HepG2 (cell line): Measurements from ENCODE around the gene CRISPLD2. TPM values are rescaled to one million over a fixed set of nuclear protein-coding genes. Genes with fewer than 3 reads are reported as not detected.

ENCODE experiments used
- FOXC1 ChIP-seq: sonication (generic); formaldehyde crosslinking; IDR thresholded peaks from 2 replicates; pipeline ENCODE4 v1.8.0; 2022; ENCODE audit warnings: mild to moderate bottlenecking, missing genetic modification reagents, borderline replicate concordance
- HCFC1 ChIP-seq: fragments of 150-350 bp; IDR thresholded peaks from 2 replicates; pipeline ENCODE4 v1.6.1; 2014; ENCODE audit warnings: low read depth, low read length
- MAFK ChIP-seq, 2 experiments: IDR thresholded peaks in 1 of 2; conservative IDR thresholded peaks in 1 of 2; 2 replicates each; pipeline ENCODE4 v1.6.1; 2011; ENCODE audit warnings: improper control_type of control experiment in 2 of 2, low read length in 2 of 2
- MYC ChIP-seq: sonication (generic); formaldehyde crosslinking; IDR thresholded peaks from 2 replicates; pipeline ENCODE4 v1.9.0; 2021; ENCODE audit warnings: missing genetic modification reagents, borderline replicate concordance
- NFE2L2 ChIP-seq: fragments of 150-350 bp; IDR thresholded peaks from 2 replicates; pipeline ENCODE4 v1.6.1; 2014; ENCODE audit warnings: low read length
- RNF219 ChIP-seq: sonication (generic); formaldehyde crosslinking; IDR thresholded peaks from 2 replicates; pipeline ENCODE4 v1.5.0; 2020; ENCODE audit warnings: mild to moderate bottlenecking, missing genetic modification reagents
- RORA ChIP-seq: sonication (generic); formaldehyde crosslinking; IDR thresholded peaks from 2 replicates; pipeline ENCODE4 v1.5.0; 2020; ENCODE audit warnings: mild to moderate bottlenecking, missing genetic modification reagents, moderate library complexity
- ZBTB4 ChIP-seq: sonication (generic); formaldehyde crosslinking; IDR thresholded peaks from 2 replicates; pipeline ENCODE4 v1.4.0; 2020; ENCODE audit warnings: missing genetic modification reagents, mild to moderate bottlenecking, borderline replicate concordance
- ZHX2 ChIP-seq, 2 experiments: sonication (generic) in 1 of 2; formaldehyde crosslinking in 1 of 2; IDR thresholded peaks; 2 replicates each; pipeline versions ENCODE4 v1.6.1 to v1.9.0; 2014 to 2022; ENCODE audit warnings: antibody characterized with exemption in 1 of 2, borderline replicate concordance in 1 of 2, inconsistent platforms in 1 of 2, low read depth in 1 of 2, missing genetic modification reagents in 1 of 2
- ZNF24 ChIP-seq: fragments of 450-650 bp; IDR thresholded peaks from 2 replicates; pipeline ENCODE4 v1.6.1; 2017; ENCODE audit warnings: antibody characterized with exemption, mild to moderate bottlenecking
- ZNF484 ChIP-seq: sonication (generic); formaldehyde crosslinking; IDR thresholded peaks from 2 replicates; pipeline ENCODE4 v1.5.1; 2020; ENCODE audit warnings: mild to moderate bottlenecking, low read depth, missing genetic modification reagents, borderline replicate concordance
- ZNF615 ChIP-seq: sonication (generic); formaldehyde crosslinking; IDR thresholded peaks from 2 replicates; pipeline ENCODE4 v1.5.0; 2020; ENCODE audit warnings: mild to moderate bottlenecking, missing genetic modification reagents, borderline replicate concordance
- ZNF749 ChIP-seq: sonication (generic); formaldehyde crosslinking; IDR thresholded peaks from 2 replicates; pipeline ENCODE4 v1.8.0; 2022; ENCODE audit warnings: mild to moderate bottlenecking, missing genetic modification reagents, moderate library complexity, borderline replicate concordance
- ZSCAN12 ChIP-seq: sonication (generic); formaldehyde crosslinking; IDR thresholded peaks from 2 replicates; pipeline ENCODE4 v1.9.0; 2021; ENCODE audit warnings: mild to moderate bottlenecking, missing genetic modification reagents
- polyA plus RNA-seq, 8 experiments: library from polyadenylated mRNA; depleted of rRNA in 3 of 8; stranded (reverse) in 7 of 8; unstranded in 1 of 8; fragments of >200 nt; fragmentation: Illumina TruSeq in 4 of 8; extraction: Trizol in 4 of 8; gene quantifications; 2 replicates each; pipeline versions ENCODE4 v1.2.1 to v1.2.3, GENCODE V29; 2011 to 2016; ENCODE audit warnings: low read depth in 4 of 8, missing spikeins in 1 of 8, mixed read lengths in 1 of 8; ENCODE audit not compliant: insufficient read depth in 1 of 8
- total RNA-seq, 5 experiments: library from RNA; depleted of rRNA; stranded (reverse); fragments of >200 nt; fragmentation: Illumina TruSeq; extraction: Trizol; gene quantifications; 2 replicates each; pipeline ENCODE4 v1.2.3, GENCODE V29; 2016; ENCODE audit warnings: low read depth in 1 of 5

The CRISPLD2 gene
- total and polyA plus RNA-seq, 2 of the 13 experiments (the other 11 are each of a cell fraction or from before 2014, with no cell fraction given) = 0.04 to 0.31 TPM

GRCh38 chr16:84924331-84925091 is 104.7 kb downstream of the CRISPLD2 start (continued):
- TF ChIP-seq ZBTB4 (peak; percentile 50; the same call in 1 of the 2 replicates), HCFC1 (no peak), ZNF24 (no peak), ZNF615 (CRISPR knock-in tag) (no peak), ZHX2 (IDR thresholded peaks at IDR 0.05; ENCODE audit: low read depth) (0 out of 2 replicates have a peak, but pooled peaks have one; percentile 30), ZHX2 (CRISPR knock-in tag; IDR thresholded peaks at IDR 0.05; ENCODE audit: borderline replicate concordance) (no peak), ZNF484 (CRISPR knock-in tag) (no peak), MYC (CRISPR knock-in tag) (peak; percentile 76), RORA (no peak), NFE2L2 (no peak), ZSCAN12 (CRISPR knock-in tag) (no peak), RNF219 (CRISPR knock-in tag) (no peak), MAFK (conservative IDR thresholded peaks at IDR 0.05 in 1 of 2, IDR thresholded peaks at IDR 0.05 in 1 of 2; ENCODE audit: low read length in 2 of 2) (no peak), FOXC1 (CRISPR knock-in tag) (peak; percentile 96), ZNF749 (CRISPR knock-in tag) (no peak)
